ENCODE data around the gene PTPRH. TPM values are rescaled to one million over a fixed set of nuclear protein-coding genes. Genes with fewer than 3 reads are reported as not detected.

PTPRH gene
- total RNA-seq, 2 experiments from 2014 or later: not detected

DNA sequence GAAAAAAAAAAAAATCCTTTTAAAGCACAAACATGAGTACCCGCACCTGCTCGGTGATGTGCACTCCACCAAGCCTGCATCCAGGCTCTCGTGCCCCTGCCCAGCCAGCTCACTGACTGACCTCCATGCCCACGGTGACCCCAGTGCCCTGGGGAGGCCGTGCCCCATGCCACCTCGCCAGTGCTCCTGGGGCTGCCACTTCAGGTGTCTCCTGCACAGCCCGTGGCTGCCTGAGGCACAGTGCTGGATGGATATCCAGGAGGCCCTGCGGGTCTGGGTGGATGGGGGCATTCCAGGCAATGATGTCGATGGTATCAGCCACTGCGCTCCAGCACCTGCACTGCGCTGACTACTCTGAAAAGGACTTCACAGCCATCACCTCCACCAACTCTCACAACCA, 40.5 kb upstream of the PTPRH start:
- Histone ChIP-seq H3K27ac (ENCODE audit: low read depth, low read length, poor library complexity, severe bottlenecking) (no peak overlapping the region), H3K4me3 (ENCODE audit: low read depth, low read length, poor library complexity, severe bottlenecking) (no peak overlapping the region), H3K36me3 (ENCODE audit: insufficient read depth, low read length) (peaks cover 89% of the 10 kb centered on the region), H3K79me2 (ENCODE audit: insufficient read depth, low read depth, low read length) (peaks cover 70% of the 10 kb centered on the region), H3K4me1 (ENCODE audit: insufficient read depth, low read length, poor library complexity, severe bottlenecking) (peaks cover 39% of the 10 kb centered on the region), H3K4me2 (ENCODE audit: low read length) (no peak overlapping the region), H3K9me2 (ENCODE audit: insufficient read depth, low read length) (no peaks in the 10 kb centered on the region), H2AFZ (ENCODE audit: low read length) (no peak overlapping the region), H3K9me3 (ENCODE audit: low read length) (no peaks in the 10 kb centered on the region), H4K20me1 (ENCODE audit: insufficient read depth, low read length) (peaks cover 32% of the 10 kb centered on the region)
- no TSS peak for BruUV-seq (replicated peaks)
- intact Hi-C loops (cut with micrococcal nuclease; ENCODE audit: unreplicated experiment): no loop called here
- CTCF ChIA-PET (ENCODE audit: unreplicated experiment): no interaction called here
- TF ChIP-seq, protein P1, sequence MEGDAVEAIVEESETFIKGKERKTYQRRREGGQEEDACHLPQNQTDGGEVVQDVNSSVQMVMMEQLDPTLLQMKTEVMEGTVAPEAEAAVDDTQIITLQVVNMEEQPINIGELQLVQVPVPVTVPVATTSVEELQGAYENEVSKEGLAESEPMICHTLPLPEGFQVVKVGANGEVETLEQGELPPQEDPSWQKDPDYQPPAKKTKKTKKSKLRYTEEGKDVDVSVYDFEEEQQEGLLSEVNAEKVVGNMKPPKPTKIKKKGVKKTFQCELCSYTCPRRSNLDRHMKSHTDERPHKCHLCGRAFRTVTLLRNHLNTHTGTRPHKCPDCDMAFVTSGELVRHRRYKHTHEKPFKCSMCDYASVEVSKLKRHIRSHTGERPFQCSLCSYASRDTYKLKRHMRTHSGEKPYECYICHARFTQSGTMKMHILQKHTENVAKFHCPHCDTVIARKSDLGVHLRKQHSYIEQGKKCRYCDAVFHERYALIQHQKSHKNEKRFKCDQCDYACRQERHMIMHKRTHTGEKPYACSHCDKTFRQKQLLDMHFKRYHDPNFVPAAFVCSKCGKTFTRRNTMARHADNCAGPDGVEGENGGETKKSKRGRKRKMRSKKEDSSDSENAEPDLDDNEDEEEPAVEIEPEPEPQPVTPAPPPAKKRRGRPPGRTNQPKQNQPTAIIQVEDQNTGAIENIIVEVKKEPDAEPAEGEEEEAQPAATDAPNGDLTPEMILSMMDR (conservative IDR thresholded peaks at IDR 0.05; ENCODE audit: low read length): no peak
- no peak for TF ChIP-seq EZH2phosphoT487 (IDR thresholded peaks at IDR 0.05; ENCODE audit: borderline replicate concordance, low read depth, low read length)
- POLR2A ChIA-PET: no interaction called here
- DNase-seq (ENCODE audit: low spot score): no peak

DNA sequence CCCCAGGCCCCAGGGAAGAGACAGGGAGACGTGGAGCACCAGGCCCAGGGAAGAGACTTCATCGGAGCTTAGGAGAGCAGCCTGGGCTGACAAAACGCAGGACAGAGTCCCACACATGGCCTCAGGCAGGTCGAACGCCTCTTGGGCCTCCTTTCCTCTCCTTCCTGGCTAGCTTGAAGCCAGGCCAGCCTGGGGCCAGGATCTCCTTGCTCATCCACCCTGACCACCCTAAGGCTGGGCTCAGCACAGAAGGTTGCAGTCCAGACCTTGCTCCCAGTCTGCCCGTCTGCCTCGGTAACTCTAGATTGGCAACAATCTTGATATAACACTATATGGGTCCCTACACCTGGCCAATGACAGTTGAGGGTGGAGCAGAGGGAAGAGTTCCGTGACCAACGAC, 39.4 kb upstream of the PTPRH start:
- Histone ChIP-seq H3K27ac (ENCODE audit: low read depth, low read length, poor library complexity, severe bottlenecking) (no peak overlapping the region), H3K9me3 (ENCODE audit: low read length) (no peaks in the 10 kb centered on the region), H3K9me2 (ENCODE audit: insufficient read depth, low read length) (no peaks in the 10 kb centered on the region), H3K4me1 (ENCODE audit: insufficient read depth, low read length, poor library complexity, severe bottlenecking) (peaks cover 31% of the 10 kb centered on the region), H3K4me2 (ENCODE audit: low read length) (no peak overlapping the region), H3K79me2 (ENCODE audit: insufficient read depth, low read depth, low read length) (peaks cover 67% of the 10 kb centered on the region), H3K36me3 (ENCODE audit: insufficient read depth, low read length) (peaks cover 98% of the 10 kb centered on the region), H3K4me3 (ENCODE audit: low read depth, low read length, poor library complexity, severe bottlenecking) (no peak overlapping the region), H2AFZ (ENCODE audit: low read length) (no peak overlapping the region), H4K20me1 (ENCODE audit: insufficient read depth, low read length) (peaks cover 32% of the 10 kb centered on the region)
- ChIA-PET POLR2A (no interaction called here), CTCF (ENCODE audit: unreplicated experiment) (no interaction called here)
- BruUV-seq (replicated peaks): no TSS peak
- TF ChIP-seq EZH2phosphoT487 (IDR thresholded peaks at IDR 0.05; ENCODE audit: borderline replicate concordance, low read depth, low read length): no peak
- TF ChIP-seq, protein P1 (conservative IDR thresholded peaks at IDR 0.05; ENCODE audit: low read length): no peak
- no peak for DNase-seq (ENCODE audit: low spot score)
- intact Hi-C loops (cut with micrococcal nuclease; ENCODE audit: unreplicated experiment): no loop called here

DNA sequence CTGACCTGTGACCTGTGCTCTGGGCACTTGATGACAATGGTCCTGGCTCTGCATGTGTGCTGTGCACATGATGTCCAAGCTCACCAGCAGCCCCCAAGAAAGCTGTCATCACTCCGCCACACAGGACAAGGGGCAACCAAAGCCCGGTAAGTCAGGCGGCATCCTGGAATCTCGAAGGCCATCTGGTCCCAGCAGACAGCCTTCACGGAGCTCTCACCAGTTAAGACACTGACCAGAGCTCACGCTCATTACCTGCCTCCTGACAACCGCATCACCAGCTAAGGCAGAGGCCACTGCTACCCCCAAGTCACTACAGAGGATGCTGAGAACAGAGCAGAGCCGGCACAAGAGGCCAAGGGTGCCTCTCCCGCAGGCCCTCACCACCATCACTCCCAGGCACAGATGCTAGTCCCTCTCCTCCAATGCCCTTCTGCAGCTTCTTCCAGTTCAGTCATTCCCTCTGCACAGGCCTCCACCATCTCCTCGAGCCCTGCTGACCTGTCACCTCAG, 38.9 kb upstream of the PTPRH start:
- no TSS peak for BruUV-seq (replicated peaks)
- no peaks in the 10 kb centered on the region for H3K9me2 ChIP-seq (ENCODE audit: insufficient read depth, low read length)
- POLR2A ChIA-PET: no interaction called here
- no peaks in the 10 kb centered on the region for H3K9me3 ChIP-seq (ENCODE audit: low read length)
- peaks cover 32% of the 10 kb centered on the region for H4K20me1 ChIP-seq (ENCODE audit: insufficient read depth, low read length)
- intact Hi-C loops (cut with micrococcal nuclease; ENCODE audit: unreplicated experiment): no loop called here
- DNase-seq (ENCODE audit: low spot score): no peak
- no peak overlapping the region for H3K4me3 ChIP-seq (ENCODE audit: low read depth, low read length, poor library complexity, severe bottlenecking)
- no peak overlapping the region for H2AFZ ChIP-seq (ENCODE audit: low read length)
- H3K27ac ChIP-seq (ENCODE audit: low read depth, low read length, poor library complexity, severe bottlenecking): no peak overlapping the region
- TF ChIP-seq, protein P1 (conservative IDR thresholded peaks at IDR 0.05; ENCODE audit: low read length): no peak
- TF ChIP-seq EZH2phosphoT487 (IDR thresholded peaks at IDR 0.05; ENCODE audit: borderline replicate concordance, low read depth, low read length): no peak
- H3K36me3 ChIP-seq (ENCODE audit: insufficient read depth, low read length): peaks cover 99% of the 10 kb centered on the region
- CTCF ChIA-PET (ENCODE audit: unreplicated experiment): no interaction called here
- H3K4me1 ChIP-seq (ENCODE audit: insufficient read depth, low read length, poor library complexity, severe bottlenecking): peaks cover 26% of the 10 kb centered on the region
- no peak overlapping the region for H3K4me2 ChIP-seq (ENCODE audit: low read length)
- peaks cover 62% of the 10 kb centered on the region for H3K79me2 ChIP-seq (ENCODE audit: insufficient read depth, low read depth, low read length)
